Stomach (tissue), 4 donors: ENCODE measurements around the gene HINT3.

Source experiments
- EP300 ChIP-seq: sonication (generic); formaldehyde crosslinking; IDR thresholded peaks from one replicate; pipeline ENCODE4 v1.6.1; 2017; ENCODE audit warnings: antibody characterized with exemption
- POLR2A ChIP-seq, 4 donors: fragments of 450-650 bp; IDR thresholded peaks; one replicate each; pipeline ENCODE4 v1.6.1; 2016; ENCODE audit warnings: antibody characterized with exemption in 4 of 4, control low read depth in 2 of 4, mild to moderate bottlenecking in 1 of 4, moderate library complexity in 1 of 4
- POLR2AphosphoS5 ChIP-seq, 3 donors: sonication (generic); formaldehyde crosslinking; IDR thresholded peaks; one replicate each; pipeline ENCODE4 v1.6.1; 2016; ENCODE audit warnings: antibody characterized with exemption in 3 of 3
- TF ChIP-seq, protein P1 (sequence below), 7 experiments: fragments of 450-650 bp in 4 of 7; fragments of 200-600 bp in 3 of 7; sonication (generic) in 3 of 7; IDR thresholded peaks; one replicate each; pipeline ENCODE4 v1.5.1; 2016 to 2019; ENCODE audit warnings: antibody characterized with exemption in 7 of 7, control low read depth in 2 of 7, mild to moderate bottlenecking in 1 of 7

DNA sequence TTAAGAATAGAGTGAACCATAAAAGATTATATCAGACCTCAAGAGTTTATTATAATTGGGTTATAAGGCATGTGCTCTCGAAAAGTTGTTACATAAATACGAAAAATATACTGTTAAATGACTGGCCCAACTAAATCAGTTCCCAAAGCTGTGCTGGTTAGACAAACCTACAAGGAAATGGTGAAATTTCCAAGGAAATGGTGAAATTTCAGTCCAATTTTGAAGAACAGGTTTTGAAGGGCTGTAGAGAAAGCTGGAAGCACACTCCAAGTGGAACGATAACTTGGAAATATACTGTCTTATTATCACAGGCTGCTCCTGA lies 29.4 kb downstream of the HINT3 start:
- TF ChIP-seq, protein P1, sequence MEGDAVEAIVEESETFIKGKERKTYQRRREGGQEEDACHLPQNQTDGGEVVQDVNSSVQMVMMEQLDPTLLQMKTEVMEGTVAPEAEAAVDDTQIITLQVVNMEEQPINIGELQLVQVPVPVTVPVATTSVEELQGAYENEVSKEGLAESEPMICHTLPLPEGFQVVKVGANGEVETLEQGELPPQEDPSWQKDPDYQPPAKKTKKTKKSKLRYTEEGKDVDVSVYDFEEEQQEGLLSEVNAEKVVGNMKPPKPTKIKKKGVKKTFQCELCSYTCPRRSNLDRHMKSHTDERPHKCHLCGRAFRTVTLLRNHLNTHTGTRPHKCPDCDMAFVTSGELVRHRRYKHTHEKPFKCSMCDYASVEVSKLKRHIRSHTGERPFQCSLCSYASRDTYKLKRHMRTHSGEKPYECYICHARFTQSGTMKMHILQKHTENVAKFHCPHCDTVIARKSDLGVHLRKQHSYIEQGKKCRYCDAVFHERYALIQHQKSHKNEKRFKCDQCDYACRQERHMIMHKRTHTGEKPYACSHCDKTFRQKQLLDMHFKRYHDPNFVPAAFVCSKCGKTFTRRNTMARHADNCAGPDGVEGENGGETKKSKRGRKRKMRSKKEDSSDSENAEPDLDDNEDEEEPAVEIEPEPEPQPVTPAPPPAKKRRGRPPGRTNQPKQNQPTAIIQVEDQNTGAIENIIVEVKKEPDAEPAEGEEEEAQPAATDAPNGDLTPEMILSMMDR (IDR thresholded peaks at IDR 0.05), result no peak
- no peak for TF ChIP-seq EP300
- TF ChIP-seq POLR2A (IDR thresholded peaks at IDR 0.05), result no peak
- TF ChIP-seq POLR2AphosphoS5 (IDR thresholded peaks at IDR 0.05), result no peak
